ENCODE measurements around the gene RPS6KC1. TPM values are rescaled to one million over a fixed set of nuclear protein-coding genes. Genes with fewer than 3 reads are reported as not detected.
"Not testable (repeated sequence)": the region's sequence is repeated elsewhere in the genome, so short reads cannot be mapped to it uniquely, and the experiment has no call there.

RPS6KC1 gene
- total RNA-seq, 1 donor from 2014 or later, result 10.1 TPM

- intact Hi-C loops (cut with micrococcal nuclease), result no loop called here
These were observed 222.5 kb downstream of the RPS6KC1 start for GRCh38 chr1:213273546-213273945.

DNA sequence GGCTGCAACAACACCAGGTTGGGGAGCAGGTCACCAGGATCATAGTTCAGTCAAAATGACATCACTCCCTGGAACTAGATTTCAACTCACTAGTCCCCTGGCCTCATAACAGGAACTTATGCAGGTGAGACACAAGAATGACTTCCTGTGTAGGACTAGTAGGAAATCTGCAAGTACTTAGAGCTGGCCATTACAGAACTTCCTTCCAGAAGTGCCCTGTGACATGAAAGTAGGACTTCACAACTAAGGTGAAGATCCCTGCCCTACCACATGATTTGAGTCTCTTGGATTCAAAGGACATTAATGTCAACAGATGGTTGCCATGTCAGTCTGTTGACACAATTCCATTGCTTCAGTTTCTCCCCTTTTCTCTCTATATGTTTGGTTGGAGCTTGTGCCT is 223.1 kb downstream of the RPS6KC1 start:
- intact Hi-C loops (cut with micrococcal nuclease), result no loop called here

DNA sequence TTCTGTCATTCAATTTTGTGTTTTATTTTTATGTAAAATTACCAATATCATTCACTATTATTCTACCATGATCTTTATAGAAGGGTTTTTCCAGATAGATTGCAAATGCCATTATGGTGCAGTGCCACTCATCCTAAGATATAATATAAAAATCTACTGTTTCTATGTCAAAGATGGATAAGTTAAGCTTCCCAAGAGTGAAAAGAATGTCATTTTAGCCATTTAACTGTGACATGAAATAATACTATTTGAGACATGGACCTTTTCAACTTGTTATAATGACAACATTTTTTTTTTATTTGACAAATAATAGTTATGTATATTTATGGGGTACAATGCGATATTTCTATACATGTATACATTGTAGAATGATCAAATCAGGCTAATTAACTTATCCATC is 224.3 kb downstream of the RPS6KC1 start:
- intact Hi-C loops (cut with micrococcal nuclease), result no loop called here

DNA sequence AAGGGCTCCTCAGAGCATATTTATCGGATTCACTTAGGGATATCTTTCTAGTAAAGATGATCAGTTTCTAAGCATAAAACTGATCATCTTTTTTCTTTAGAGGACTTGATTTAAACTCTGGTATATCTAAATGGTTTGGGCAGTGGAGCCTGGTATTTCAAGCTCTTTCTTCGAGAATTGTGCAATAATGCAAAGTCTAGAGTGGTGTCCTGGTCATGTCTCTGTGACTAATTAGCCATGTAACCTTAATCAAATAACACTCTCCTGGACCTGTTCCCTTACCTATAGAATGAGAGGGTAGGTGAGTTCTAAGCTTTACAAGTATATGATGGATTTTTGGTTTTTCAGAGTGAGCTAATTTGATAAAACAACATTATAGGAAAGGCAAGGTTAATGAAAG is 225.2 kb downstream of the RPS6KC1 start:
- intact Hi-C loops (cut with micrococcal nuclease), result no loop called here

GRCh38 chr1:213277036-213277435 is 226.0 kb downstream of the RPS6KC1 start:
- intact Hi-C loops (cut with micrococcal nuclease), result no loop called here

- intact Hi-C loops (cut with micrococcal nuclease), result no loop called here
These were observed 228.4 kb downstream of the RPS6KC1 start for GRCh38 chr1:213279410-213279809.

DNA sequence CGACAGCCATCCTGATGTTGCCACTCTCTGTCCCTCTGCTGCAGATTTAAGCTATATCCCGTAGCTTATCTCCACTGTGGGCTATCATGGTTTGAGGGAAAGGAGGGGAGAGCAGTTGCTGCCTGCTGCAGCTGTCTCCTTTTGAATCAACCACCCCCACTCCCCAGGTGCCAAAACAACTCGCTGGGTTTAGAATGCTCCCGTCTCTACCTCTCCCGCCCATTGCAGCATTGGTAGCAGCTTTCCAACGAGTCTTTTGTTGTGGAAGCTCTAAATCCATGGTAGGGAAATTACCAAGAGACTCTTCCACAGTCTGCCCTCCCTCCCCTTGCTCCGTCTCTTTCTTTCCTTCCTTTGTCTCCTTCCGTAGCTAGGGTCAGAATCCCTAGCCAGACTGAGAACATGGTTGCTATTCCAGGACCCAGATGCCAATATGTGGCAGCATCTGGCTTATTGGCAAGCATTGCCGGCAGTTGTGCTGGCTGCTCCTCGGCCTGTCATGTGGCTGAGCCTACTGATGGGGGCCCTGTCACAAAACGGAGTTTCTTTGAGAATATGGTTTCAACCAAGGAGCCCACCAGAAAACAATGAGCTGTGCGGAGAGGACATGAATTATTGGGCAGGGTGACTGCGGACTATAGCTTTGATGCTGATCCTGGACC is 230.7 kb downstream of the RPS6KC1 start:
- intact Hi-C loops (cut with micrococcal nuclease), result no loop called here

DNA sequence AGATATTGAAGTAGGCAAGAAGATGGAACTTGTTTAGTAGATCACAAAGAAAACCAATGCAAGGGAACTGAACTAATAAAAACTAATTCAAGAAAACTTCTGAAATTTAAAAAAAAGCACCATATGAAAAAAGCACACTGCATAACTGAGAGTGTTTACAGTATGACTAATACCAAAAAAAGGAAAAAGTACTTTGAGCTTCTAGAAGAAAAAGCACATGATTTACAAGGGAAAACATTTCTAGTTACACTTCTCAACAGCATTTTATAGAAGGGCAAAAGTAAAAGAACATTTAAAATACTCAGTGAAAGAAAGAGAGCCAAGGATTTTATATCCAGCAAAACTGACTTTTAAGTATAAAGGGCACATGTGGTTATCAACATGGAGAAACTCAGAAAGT is 233.6 kb downstream of the RPS6KC1 start:
- intact Hi-C loops (cut with micrococcal nuclease), result no loop called here

- intact Hi-C loops (cut with micrococcal nuclease), result no loop called here
These were observed 235.2 kb downstream of the RPS6KC1 start for GRCh38 chr1:213286235-213286634.

DNA sequence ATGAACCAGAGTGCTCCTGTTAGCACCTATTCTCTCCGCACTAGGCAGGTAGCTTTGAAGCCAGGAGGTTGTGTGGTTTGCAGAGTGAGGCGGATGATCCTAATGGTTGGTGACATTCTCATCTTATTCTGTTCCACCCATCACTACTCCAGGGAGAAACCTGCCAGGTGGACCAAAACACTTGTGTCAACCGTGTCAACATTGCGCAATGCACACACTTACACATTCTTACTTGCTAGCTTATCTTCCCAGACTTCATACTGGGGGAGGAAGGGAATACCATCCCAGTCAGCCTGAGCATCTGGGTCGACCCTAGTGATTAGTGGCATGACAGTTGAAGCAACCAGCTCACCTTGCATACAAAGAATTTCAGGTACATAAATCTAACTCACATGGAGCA is 236.9 kb downstream of the RPS6KC1 start:
- intact Hi-C loops (cut with micrococcal nuclease), result no loop called here

DNA sequence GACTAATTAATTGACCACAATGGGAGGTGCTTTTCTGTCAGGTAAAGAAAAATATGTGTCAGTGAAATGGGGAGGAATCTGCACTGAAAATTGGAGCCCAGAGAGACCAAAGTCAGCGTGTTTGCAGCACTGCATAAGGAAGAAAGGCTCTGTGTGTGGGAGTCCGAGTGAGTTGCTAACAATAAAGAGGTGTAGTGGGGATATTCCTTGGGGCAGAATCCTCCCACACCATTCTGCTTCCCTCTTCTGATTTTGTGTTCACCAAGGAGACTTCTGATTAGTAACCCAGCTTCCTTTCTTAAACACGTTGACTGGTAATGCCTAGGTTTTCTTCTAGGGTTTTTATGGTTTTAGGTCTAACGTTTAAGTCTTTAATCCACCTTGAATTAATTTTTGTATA is 240.5 kb downstream of the RPS6KC1 start:
- intact Hi-C loops (cut with micrococcal nuclease), result no loop called here

GRCh38 chr1:213292614-213293013 is 241.6 kb downstream of the RPS6KC1 start:
- intact Hi-C loops (cut with micrococcal nuclease), result no loop called here

- intact Hi-C loops (cut with micrococcal nuclease), result no loop called here
These were observed 244.8 kb downstream of the RPS6KC1 start for GRCh38 chr1:213295860-213296259.

- intact Hi-C loops (cut with micrococcal nuclease), result no loop called here
These were observed 245.5 kb downstream of the RPS6KC1 start for GRCh38 chr1:213296558-213296957.

- intact Hi-C loops (cut with micrococcal nuclease), result no loop called here
These were observed 246.0 kb downstream of the RPS6KC1 start for GRCh38 chr1:213297021-213297420.

- intact Hi-C loops (cut with micrococcal nuclease), result no loop called here
These were observed 249.4 kb downstream of the RPS6KC1 start for GRCh38 chr1:213300433-213300832.

DNA sequence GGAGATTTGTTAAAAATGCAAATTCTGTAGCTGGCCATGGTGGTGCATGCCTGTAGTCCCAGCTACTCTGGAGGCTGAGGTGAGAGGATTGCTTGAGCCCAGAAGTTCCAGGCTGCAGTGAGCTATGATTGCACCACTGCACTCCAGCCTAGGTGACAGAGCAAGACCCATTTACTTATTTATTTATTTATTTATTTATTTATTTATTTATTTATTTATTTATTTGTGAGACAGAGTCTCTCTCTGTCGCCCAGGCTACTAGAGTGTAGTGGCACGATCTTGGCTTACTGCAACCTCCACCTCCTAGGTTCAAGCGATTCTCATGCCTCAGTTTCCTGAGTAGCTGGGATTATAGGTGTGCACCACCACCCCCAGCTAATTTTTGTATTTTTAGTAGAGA is 250.5 kb downstream of the RPS6KC1 start:
- intact Hi-C loops (cut with micrococcal nuclease), result not testable (repeated sequence)

DNA sequence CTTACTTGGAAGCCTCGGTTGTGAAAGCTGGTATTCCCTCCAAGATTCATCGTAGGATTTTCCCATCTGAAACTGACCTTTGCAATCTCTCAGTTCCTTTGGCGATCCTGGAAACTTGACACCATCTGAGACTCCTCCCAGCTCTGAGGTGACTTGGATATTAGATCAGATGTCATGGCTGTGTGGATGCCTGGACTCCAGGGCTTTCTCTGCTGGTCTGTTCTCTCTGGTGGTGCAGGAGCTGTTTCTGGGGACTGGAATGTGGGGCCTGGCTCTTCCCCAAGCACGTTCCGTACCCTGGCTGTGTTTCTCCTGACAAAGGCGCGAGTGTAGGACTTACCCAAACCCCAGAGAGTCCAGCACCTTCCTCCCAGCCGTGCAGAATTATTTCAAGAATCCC is 252.2 kb downstream of the RPS6KC1 start:
- intact Hi-C loops (cut with micrococcal nuclease), result no loop called here

GRCh38 chr1:213315571-213315970 is 264.5 kb downstream of the RPS6KC1 start:
- intact Hi-C loops (cut with micrococcal nuclease), result no loop called here

DNA sequence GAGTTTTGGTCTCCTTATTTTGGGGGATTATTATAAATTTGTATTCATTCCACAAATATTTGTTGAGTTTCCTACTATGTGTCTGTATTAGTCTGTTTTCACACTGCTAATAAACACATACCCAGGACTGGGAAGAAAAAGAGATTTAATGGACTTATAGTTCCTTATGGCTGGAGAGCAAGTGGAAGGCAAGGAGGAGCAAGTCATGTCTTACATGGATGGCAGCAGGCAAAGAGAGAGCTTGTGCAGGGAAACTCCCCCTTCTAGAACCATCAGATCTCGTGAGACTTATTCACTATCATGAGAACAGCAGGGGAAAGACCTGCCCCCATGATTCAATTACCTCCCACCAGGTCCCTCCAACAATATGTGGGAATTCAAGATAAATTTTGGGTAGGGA is 267.4 kb downstream of the RPS6KC1 start:
- intact Hi-C loops (cut with micrococcal nuclease), result not testable (repeated sequence)

DNA sequence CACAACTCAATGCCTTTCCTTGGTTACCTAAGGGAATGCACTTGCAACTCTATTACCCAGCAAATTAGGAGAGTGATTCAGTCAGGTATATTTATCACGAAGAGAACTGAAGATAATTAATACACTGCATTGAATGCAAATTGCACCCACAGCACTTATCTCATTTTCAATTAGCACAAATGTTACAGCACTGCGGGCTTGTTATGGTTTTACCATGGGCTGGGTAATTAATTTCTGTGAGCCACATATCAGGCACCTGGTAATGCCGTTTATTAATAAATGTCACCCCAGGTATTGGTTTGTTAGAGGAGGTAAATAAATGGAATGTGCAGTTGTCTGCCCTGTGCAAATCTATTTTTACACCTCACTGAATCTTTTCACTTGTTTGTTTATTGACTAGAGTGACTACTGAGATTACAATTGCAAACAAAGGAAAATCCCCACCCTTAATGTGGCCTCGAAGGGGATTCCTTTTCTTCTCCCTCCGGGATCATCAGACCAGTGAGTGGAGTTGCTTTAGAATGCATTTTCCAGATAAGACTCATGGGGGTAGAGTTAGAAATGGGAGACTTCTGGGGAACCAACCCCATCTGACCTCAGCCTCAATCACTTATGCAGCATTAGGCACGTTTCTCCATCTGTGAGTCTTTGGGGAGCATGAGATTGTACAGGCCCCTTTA is 269.3 kb downstream of the RPS6KC1 start:
- intact Hi-C loops (cut with micrococcal nuclease), result no loop called here

Measured in T-helper 2 cell treated with Interferon-gamma antibody and Interleukin-4, amounts not matched to agents 100 ng/mL and 5 ng/mL, for 36 hours (primary cell).